GM19035 (cell line): Measurements from ENCODE around the gene PRUNE2.

Experiments
- ATAC-seq: cut with Tn5 transposase; IDR thresholded peaks from one replicate; pipeline ENCODE4 v1.9.1; 2021; ENCODE audit not compliant: unreplicated experiment

Gene PRUNE2

GRCh38 chr9:76703270-76703669, 202.6 kb downstream of the PRUNE2 start:
- ATAC-seq: no peak

GRCh38 chr9:76701441-76702039, 204.4 kb downstream of the PRUNE2 start:
- no peak for ATAC-seq

- no peak for ATAC-seq
These were observed 205.0 kb downstream of the PRUNE2 start for GRCh38 chr9:76700916-76701315.

DNA sequence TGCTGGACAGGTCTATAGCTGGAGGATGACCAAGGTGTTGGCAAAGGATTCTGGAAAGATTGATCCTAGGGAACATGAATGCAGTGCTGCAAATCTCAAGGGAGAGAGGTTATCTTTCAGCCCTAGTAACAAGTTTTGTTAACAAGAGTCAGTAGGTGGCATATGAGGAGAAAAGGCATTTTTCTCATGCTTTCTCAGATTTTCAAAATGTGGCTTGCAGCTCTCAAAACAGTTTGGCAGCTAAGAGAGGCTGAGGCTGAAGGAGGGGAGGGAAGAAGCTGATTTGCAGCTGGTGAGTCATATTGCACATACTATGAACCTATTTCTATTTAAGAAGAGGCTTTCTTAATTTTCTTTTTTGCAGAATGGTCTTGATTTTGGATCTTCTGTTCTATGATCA, 205.9 kb downstream of the PRUNE2 start:
- ATAC-seq: no peak

DNA sequence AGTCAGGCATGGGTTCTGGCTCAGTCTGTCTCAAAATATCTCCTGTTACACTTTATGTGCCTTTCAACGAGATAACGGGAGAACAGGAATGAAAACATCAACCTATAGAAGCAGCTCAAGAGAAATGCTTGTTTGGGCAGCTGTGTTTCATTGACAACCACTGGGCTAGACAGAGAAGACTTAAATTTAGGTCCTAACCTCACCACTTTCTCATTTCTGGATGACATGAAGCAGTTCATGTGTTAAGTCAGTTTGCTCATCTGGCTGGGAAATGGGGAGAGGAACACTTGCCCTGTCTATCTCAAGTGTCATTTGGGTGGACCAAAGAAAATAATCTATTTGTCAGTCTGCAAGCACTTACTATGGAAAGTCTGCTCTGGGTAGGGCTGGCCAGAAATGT, 208.4 kb downstream of the PRUNE2 start:
- ATAC-seq: no peak

- no peak for ATAC-seq
These were observed 208.8 kb downstream of the PRUNE2 start for GRCh38 chr9:76697081-76697480.

DNA sequence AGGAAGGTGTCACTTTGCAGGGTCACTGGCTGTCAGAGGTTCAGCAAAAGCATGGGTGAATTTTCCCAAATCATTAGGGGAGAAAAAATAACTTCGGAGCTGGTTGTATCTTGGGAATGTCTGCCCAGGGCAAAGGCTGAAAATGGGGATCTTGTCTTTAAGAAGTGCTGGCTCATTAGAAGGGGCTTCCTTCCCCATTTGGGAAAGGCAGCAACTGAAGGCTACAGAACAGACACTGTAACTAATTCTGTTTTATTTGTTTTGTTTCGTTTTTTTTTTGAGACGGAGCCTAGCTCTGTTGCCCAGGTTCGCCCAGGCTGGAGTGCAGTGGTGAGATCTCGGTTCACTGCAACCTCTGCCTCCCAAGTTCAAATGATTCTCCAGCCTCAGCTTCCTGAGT, 212.0 kb downstream of the PRUNE2 start:
- no peak for ATAC-seq

- ATAC-seq: no peak
These were observed 213.3 kb downstream of the PRUNE2 start for GRCh38 chr9:76692458-76693129.

DNA sequence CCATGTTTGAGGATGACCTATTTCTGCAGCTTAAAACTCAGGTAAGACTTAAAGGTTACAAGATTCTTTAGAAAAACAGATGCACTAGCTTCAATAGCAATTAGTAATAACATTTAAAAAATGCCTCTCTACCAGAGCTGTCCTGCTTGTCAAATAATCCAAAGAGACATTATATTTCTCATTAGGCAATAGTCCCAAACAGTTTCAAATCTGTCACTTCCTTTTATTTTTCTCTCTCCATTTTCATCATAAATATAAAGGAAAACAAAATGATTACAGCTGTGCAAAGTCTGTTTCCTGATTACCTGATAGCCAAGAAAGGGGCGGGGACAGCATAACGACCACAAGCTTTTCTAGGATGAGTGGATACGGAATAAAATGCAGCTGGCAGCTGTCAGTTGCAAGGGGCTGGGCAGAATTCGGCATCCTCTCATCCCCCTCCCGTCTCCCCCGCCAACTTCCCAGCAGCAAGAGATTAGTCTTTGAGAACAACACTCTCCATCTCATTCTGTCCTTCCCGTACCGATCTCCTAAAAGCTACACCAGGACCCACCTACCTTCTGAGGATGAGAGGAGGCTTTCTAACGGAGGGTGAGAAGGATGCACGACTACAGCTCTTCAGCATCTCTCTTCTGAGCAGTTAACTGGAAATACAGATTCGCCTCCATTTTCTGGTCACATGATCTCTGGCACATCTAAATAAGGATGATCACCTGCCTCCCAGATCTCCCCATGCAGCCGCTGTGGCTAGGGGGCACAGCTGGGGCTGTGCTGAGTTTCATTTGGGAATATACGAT, 214.2 kb downstream of the PRUNE2 start:
- no peak for ATAC-seq

DNA sequence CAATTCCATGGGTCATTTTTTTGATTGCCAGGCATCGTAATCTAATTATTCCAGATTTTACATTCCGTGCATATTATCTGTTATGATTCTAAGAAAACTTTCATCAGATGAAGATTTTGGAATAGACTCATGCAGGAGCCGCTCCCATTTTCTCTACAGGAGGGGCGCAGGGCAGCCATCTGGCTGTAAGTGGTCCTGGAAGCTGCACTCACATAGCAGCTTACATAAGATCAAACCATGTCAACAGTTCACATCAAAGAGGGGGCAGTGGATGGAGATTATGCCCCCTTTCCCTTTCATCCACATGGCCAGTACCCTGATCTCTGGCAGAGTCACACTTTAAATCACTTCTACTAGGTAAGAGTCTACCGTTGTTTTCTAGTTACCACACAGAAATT, 214.9 kb downstream of the PRUNE2 start:
- no peak for ATAC-seq

DNA sequence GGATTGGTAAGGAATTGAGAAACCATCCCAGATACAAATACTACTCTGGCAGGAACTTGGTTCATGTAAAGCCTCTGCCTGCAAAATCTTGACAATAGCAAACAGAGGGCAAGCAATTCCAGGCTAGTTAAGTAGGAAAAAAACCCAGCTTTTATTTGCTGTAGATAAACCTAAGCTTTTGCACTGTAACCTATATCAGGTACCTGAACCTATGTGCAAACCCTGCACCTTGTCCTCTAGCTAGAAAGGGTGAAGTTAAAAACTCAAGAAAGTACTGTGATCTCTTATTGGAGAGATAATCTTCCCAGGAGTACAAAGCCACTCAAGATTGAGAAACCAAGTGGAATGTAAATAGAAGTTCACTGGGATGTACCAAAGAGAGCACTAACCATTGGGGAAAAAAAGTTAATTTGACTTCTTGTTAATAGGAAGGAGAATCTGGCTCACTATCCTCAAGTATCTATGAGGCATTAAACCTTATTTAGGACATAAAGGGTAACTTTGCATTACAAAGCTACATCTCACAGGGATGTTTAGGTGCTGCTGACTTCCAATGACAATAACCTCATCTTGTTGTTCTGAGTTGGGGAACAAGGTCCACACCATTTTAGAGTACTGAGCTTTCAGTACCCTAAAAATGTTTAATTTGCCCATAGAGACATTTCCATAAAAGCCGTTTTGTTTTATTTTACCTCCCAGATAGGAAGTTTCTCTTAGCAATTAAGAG, 215.5 kb downstream of the PRUNE2 start:
- no peak for ATAC-seq

DNA sequence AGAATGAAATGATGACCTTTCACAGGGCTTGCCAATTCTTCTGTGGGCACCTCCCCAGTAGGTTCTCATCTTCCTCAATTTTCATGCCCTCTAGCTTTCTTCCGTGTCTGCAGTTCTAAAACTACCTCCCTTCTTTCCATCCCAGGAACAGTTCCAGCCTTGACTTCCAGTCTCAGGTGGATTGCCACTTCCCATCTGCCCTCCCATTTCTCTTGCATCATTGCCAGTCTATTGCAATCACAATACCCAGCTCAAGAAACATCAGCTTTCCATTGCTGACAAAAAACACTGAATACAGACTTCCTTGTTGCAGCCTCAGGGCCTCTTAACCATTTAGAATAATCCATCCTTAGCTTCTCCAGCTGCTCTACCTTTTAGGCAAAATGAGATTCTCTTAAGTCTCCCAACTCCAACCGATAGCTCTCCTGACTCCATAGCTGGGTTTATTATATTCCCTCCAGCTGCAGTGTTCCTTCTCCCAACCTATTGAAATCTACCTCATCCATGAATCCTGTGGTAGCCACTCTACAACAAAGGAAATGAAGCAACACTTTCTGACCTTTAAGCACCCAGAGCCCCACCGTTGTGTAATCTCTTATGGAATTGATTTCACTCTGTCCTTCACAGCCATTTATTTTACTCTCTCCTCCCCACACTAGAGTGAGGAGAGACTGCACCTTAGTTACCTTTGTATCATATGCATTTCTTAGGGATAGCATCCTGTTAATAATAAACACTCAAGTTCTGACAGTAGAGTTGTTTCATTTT, 217.3 kb downstream of the PRUNE2 start:
- no peak for ATAC-seq

GRCh38 chr9:76687861-76688391, 218.0 kb downstream of the PRUNE2 start:
- no peak for ATAC-seq

- no peak for ATAC-seq
These were observed 219.2 kb downstream of the PRUNE2 start for GRCh38 chr9:76686756-76687155.

- no peak for ATAC-seq
These were observed 221.7 kb downstream of the PRUNE2 start for GRCh38 chr9:76684213-76684612.

DNA sequence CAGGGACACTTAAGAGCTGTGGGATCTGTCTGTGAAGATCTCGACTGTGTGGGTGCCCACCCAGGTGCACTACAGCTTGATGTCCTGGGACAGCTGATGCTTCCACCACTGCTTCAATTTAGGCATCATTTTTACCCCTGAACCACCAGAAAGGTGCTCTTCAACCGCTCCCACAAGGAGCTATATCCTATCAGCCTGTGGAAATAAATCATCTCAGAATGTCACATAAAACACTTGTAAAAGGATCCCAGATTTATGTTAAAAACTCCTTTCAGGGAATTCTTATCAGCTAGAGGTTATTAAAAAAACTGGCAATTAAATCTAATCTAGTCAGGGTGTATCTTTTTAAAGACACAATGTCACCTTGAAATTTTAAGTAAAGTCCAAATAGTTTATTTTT, 224.4 kb downstream of the PRUNE2 start:
- ATAC-seq: no peak

GRCh38 chr9:76680716-76681425, 225.0 kb downstream of the PRUNE2 start:
- no peak for ATAC-seq

GRCh38 chr9:76677481-76678055, 228.3 kb downstream of the PRUNE2 start:
- ATAC-seq: no peak

DNA sequence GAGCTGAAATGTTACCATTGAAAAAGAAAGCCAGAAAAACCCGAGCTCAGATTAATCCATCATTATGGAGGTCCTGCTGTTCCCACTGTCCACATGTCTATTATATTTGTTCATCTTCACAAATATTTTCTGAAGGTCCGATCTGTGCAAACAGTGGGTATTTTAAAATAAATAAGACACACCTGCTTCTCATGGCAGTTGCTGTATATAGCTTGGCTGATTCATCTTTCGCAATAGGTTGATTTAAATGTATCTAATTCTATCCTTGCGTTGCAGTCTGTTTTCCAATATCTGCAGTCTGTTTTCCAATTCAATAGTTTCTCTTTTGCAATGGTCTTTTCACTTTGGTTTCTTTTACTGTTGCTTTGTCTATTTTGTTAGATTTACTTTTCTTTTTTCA, 229.1 kb downstream of the PRUNE2 start:
- ATAC-seq: no peak
